B cell (primary cell): ENCODE measurements around the gene CARS2. TPM values are rescaled to one million over a fixed set of nuclear protein-coding genes. Genes with fewer than 3 reads are reported as not detected.

Source experiments
- ATAC-seq: fragments of 200-7000 bp; cut with Tn5 transposase; one replicate; pipeline ENCODE4 v1.10.0; 2021; ENCODE audit warnings: low read depth, mild to moderate bottlenecking, moderate number of reproducible peaks, moderate library complexity
- CTCF ChIA-PET: fragments of 350-600 bp; sonication (Branson Sonifier 250); formaldehyde crosslinking; loops from one replicate; lab custom pipeline; 2021; ENCODE audit warnings: antibody characterized with exemption, inconsistent platforms; lab: Charles Lee
- POLR2A ChIA-PET: fragments of 350-600 bp; sonication (Branson Sonifier 250); formaldehyde crosslinking; loops from one replicate; lab custom pipeline; 2021; ENCODE audit warnings: antibody characterized with exemption; lab: Charles Lee
- DNase-seq: peaks from one replicate; pipeline ENCODE4 v3.0.0; 2013
- H2AFZ ChIP-seq: 2 replicates; pipeline ENCODE4 v1.6.1; 2012; ENCODE audit warnings: mild to moderate bottlenecking, low read depth, low read length; ENCODE audit not compliant: insufficient read depth, poor library complexity, severe bottlenecking
- H3K27ac ChIP-seq, 2 donors: 1 replicate in 1 of 2; 2 replicates in 1 of 2; pipeline ENCODE4 v1.5.1; 2012 to 2013; ENCODE audit warnings: low read length in 2 of 2, mild to moderate bottlenecking in 2 of 2, moderate library complexity in 1 of 2
- H3K27me3 ChIP-seq, 4 experiments: fragments of 200-600 bp in 1 of 4; sonication (generic) in 1 of 4; replicated peaks in 1 of 4; 1 replicate in 2 of 4; 2 replicates in 2 of 4; pipeline versions ENCODE4 v1.6.1 to v1.7.0; 2013 to 2016; ENCODE audit warnings: low read length in 3 of 4, mild to moderate bottlenecking in 2 of 4, mixed read lengths in 1 of 4, moderate library complexity in 1 of 4; ENCODE audit not compliant: insufficient read depth in 4 of 4, control insufficient read depth in 3 of 4; ENCODE audit errors: control extremely low read depth in 1 of 4
- H3K36me3 ChIP-seq, 2 experiments: replicated peaks in 1 of 2; 1 replicate in 1 of 2; 2 replicates in 1 of 2; pipeline versions ENCODE4 v1.6.1 to v1.7.1; 2013; ENCODE audit warnings: low read length in 1 of 2; ENCODE audit not compliant: insufficient read depth in 2 of 2, control insufficient read depth in 1 of 2; ENCODE audit errors: control extremely low read depth in 1 of 2, extremely low read depth in 1 of 2
- H3K4me1 ChIP-seq, 2 donors: fragments of 200-600 bp in 1 of 2; sonication (generic) in 1 of 2; 1 replicate in 1 of 2; 2 replicates in 1 of 2; pipeline versions ENCODE4 v1.5.1 to v1.6.1; 2013 to 2017; ENCODE audit warnings: low read length in 2 of 2; ENCODE audit not compliant: control insufficient read depth in 2 of 2, insufficient read depth in 2 of 2
- H3K4me2 ChIP-seq: replicated peaks from 2 replicates; pipeline ENCODE3; 2012; ENCODE audit warnings: mild to moderate bottlenecking, low read depth, low read length; ENCODE audit not compliant: poor library complexity, severe bottlenecking
- H3K4me3 ChIP-seq, 5 experiments: fragments of 200-600 bp in 1 of 5; sonication (generic) in 1 of 5; 1 replicate in 3 of 5; 2 replicates in 2 of 5; pipeline versions ENCODE4 v1.5.1 to v1.7.0; 2011 to 2016; ENCODE audit warnings: low read length in 4 of 5, mild to moderate bottlenecking in 4 of 5, low read depth in 2 of 5, control low read depth in 1 of 5, moderate library complexity in 1 of 5; ENCODE audit not compliant: insufficient read depth in 1 of 5; ENCODE audit errors: control extremely low read depth in 1 of 5, extremely low read depth in 1 of 5
- H3K79me2 ChIP-seq: fragments of 200-600 bp; sonication (generic); one replicate; pipeline ENCODE4 v1.6.0; 2016; ENCODE audit warnings: low read length; ENCODE audit not compliant: control insufficient read depth, insufficient read depth
- H3K9ac ChIP-seq: fragments of 200-600 bp; sonication (generic); 2 replicates; pipeline ENCODE4 v1.6.1; 2017; ENCODE audit warnings: mild to moderate bottlenecking, low read length, moderate library complexity
- H3K9me3 ChIP-seq, 3 donors: one replicate each; pipeline versions ENCODE4 v1.6.1 to v1.7.1; 2013; ENCODE audit warnings: low read length in 2 of 3; ENCODE audit not compliant: control insufficient read depth in 2 of 3, insufficient read depth in 1 of 3; ENCODE audit errors: control extremely low read depth in 1 of 3
- H4K20me1 ChIP-seq: 2 replicates; pipeline ENCODE4 v1.6.0; 2012; ENCODE audit warnings: mild to moderate bottlenecking, low read length; ENCODE audit not compliant: insufficient read depth, control insufficient read depth, poor library complexity, severe bottlenecking
- H3K27ac Mint-ChIP-seq: one replicate; pipeline ENCODE4 v1.8.0; 2021; ENCODE audit warnings: mixed read lengths
- H3K27me3 Mint-ChIP-seq: one replicate; pipeline ENCODE4 v1.8.0; 2021; ENCODE audit warnings: mixed read lengths
- H3K4me1 Mint-ChIP-seq: one replicate; pipeline ENCODE4 v1.8.0; 2021; ENCODE audit warnings: mixed read lengths
- H3K4me3 Mint-ChIP-seq: one replicate; pipeline ENCODE4 v1.8.0; 2021; ENCODE audit warnings: mixed read lengths
- H3K9me3 Mint-ChIP-seq: one replicate; pipeline ENCODE4 v1.8.0; 2022; ENCODE audit warnings: mixed read lengths; ENCODE audit not compliant: insufficient read depth
- CTCF ChIP-seq: fragments of 200-600 bp; IDR thresholded peaks from one replicate; pipeline ENCODE4 v1.8.0; 2022; ENCODE audit warnings: antibody characterized with exemption, mild to moderate bottlenecking
- EZH2 ChIP-seq: IDR thresholded peaks from 2 replicates; pipeline ENCODE4 v1.6.1; 2012; ENCODE audit warnings: borderline replicate concordance, low read depth, mild to moderate bottlenecking, moderate library complexity, low read length; ENCODE audit not compliant: insufficient read depth, poor library complexity, severe bottlenecking
- WGBS: methylation state at CpG from one replicate; pipeline ENCODE4 v1.1.5; 2013; ENCODE audit warnings: missing lambda C conversion rate; ENCODE audit not compliant: insufficient coverage; 5-methylcytosine and 5-hydroxymethylcytosine counted together
- intact Hi-C: fragments of 100-400 bp; cut with micrococcal nuclease; formaldehyde crosslinking; loops from one replicate; pipeline ENCODE4 v1.10.0; 2022
- polyA plus RNA-seq: library from polyadenylated mRNA; depleted of rRNA; stranded (reverse); fragments of >200 nt; gene quantifications from 2 replicates; pipeline ENCODE4 v1.2.3, GENCODE V29; 2012
- total RNA-seq, 2 donors: library from RNA; stranded (reverse); fragments of 120-200 nt in 1 of 2; gene quantifications; 1 replicate in 1 of 2; 2 replicates in 1 of 2; pipeline versions ENCODE4 v1.2.3 to v1.2.4, GENCODE V29; 2013 to 2022

The CARS2 gene
- total and polyA plus RNA-seq, 2 donors (not counting 1 experiment from before 2014, with no cell fraction given) = 154 to 188 TPM

GRCh38 chr13:110699148-110700145 is 6.5 kb downstream of the CARS2 start:
- Histone ChIP-seq H4K20me1 (peaks cover 60% of the 10 kb centered on the region), H3K9ac (no peak overlapping the region), H3K4me3 (no peak overlapping the region), H2AFZ (no peak overlapping the region), H3K36me3 (peaks cover 0 to 74% of the 10 kb centered on the region in 2 experiments), H3K4me1 (peaks cover 18 to 28% of the 10 kb centered on the region in 2 donors), H3K79me2 (peaks cover 66% of the 10 kb centered on the region), H3K9me3 (no peaks in the 10 kb centered on the region), H3K4me2 (peak overlapping the region; percentile 20), H3K27ac (peak overlapping the region in 1 of 2 donors; percentile 22), H3K27me3 (no peaks in the 10 kb centered on the region)
- DNase-seq (no peak), ATAC-seq (no peak)
- intact Hi-C loops = no loop called here
- TF ChIP-seq EZH2 (no peak), CTCF (no peak)
- WGBS = 85% methylated on average over 12 of the region's 15 CpGs
- H3K9me3 Mint-ChIP-seq = no peaks in the 10 kb centered on the region
- H3K27ac Mint-ChIP-seq = peak overlapping the region; percentile 15
- ChIA-PET POLR2A (no interaction called here), CTCF (interaction anchor here (1.0 to 1.8 kb wide), 2 partner anchors 23 to 55 kb away, joined by 4 read pairs; no protein-coding TSS in a partner anchor)
- no peak overlapping the region for H3K4me3 Mint-ChIP-seq
- peaks cover 43% of the 10 kb centered on the region for H3K4me1 Mint-ChIP-seq
- no peaks in the 10 kb centered on the region for H3K27me3 Mint-ChIP-seq
